Mesothelial cell of epicardium (in vitro differentiated cells): ENCODE data around the gene PAX7. TPM values are rescaled to one million over a fixed set of nuclear protein-coding genes. Genes with fewer than 3 reads are reported as not detected.

Source experiments
- DNase-seq, 2 experiments: peaks; one replicate each; pipeline ENCODE4 v3.0.0; 2021; ENCODE audit warnings: low spot score in 2 of 2; ENCODE audit not compliant: unreplicated experiment in 2 of 2
- H3K27ac Mint-ChIP-seq: 2 replicates; pipeline ENCODE4 v1.8.0; 2021; ENCODE audit warnings: mixed read lengths
- H3K27me3 Mint-ChIP-seq: 2 replicates; pipeline ENCODE4 v1.8.0; 2021; ENCODE audit warnings: low read depth, mixed read lengths
- H3K36me3 Mint-ChIP-seq: 2 replicates; pipeline ENCODE4 v1.8.0; 2021; ENCODE audit warnings: mixed read lengths
- H3K4me1 Mint-ChIP-seq: 2 replicates; pipeline ENCODE4 v1.8.0; 2021; ENCODE audit warnings: mixed read lengths
- H3K4me3 Mint-ChIP-seq: 2 replicates; pipeline ENCODE4 v1.8.0; 2021; ENCODE audit warnings: mild to moderate bottlenecking, moderate library complexity, mixed read lengths
- H3K9me3 Mint-ChIP-seq: 2 replicates; pipeline ENCODE4 v1.8.0; 2021; ENCODE audit warnings: mixed read lengths
- CTCF ChIP-seq: fragments of 200-600 bp; sonication (generic); IDR thresholded peaks from one replicate; pipeline ENCODE4 v1.5.0; 2021; ENCODE audit warnings: antibody characterized with exemption; ENCODE audit not compliant: unreplicated experiment
- total RNA-seq: library from RNA; stranded (reverse); gene quantifications from 3 replicates; pipeline ENCODE4 v1.2.1, GENCODE V29; 2021

PAX7 gene
- total RNA-seq, 1 donor from 2014 or later = not detected

GRCh38 chr1:18653916-18654315 is 23.3 kb downstream of the PAX7 start:
- no peaks in the 10 kb centered on the region for H3K36me3 Mint-ChIP-seq
- no peak for DNase-seq
- no peak overlapping the region for H3K4me3 Mint-ChIP-seq
- H3K4me1 Mint-ChIP-seq = no peaks in the 10 kb centered on the region
- no peaks in the 10 kb centered on the region for H3K9me3 Mint-ChIP-seq
- TF ChIP-seq CTCF = no peak
- peaks cover 99% of the 10 kb centered on the region for H3K27me3 Mint-ChIP-seq
- no peak overlapping the region for H3K27ac Mint-ChIP-seq

- TF ChIP-seq CTCF = no peak
- no peaks in the 10 kb centered on the region for H3K4me1 Mint-ChIP-seq
- peaks cover 99% of the 10 kb centered on the region for H3K27me3 Mint-ChIP-seq
- no peaks in the 10 kb centered on the region for H3K36me3 Mint-ChIP-seq
- no peak for DNase-seq
- H3K27ac Mint-ChIP-seq = no peak overlapping the region
- H3K9me3 Mint-ChIP-seq = no peaks in the 10 kb centered on the region
- H3K4me3 Mint-ChIP-seq = no peak overlapping the region
These were observed 24.0 kb downstream of the PAX7 start for GRCh38 chr1:18654599-18654998.

GRCh38 chr1:18657506-18658201 is 27.0 kb downstream of the PAX7 start:
- peaks cover 91% of the 10 kb centered on the region for H3K27me3 Mint-ChIP-seq
- H3K9me3 Mint-ChIP-seq = no peaks in the 10 kb centered on the region
- H3K4me3 Mint-ChIP-seq = no peak overlapping the region
- no peak overlapping the region for H3K27ac Mint-ChIP-seq
- no peaks in the 10 kb centered on the region for H3K36me3 Mint-ChIP-seq
- no peak for TF ChIP-seq CTCF
- H3K4me1 Mint-ChIP-seq = no peaks in the 10 kb centered on the region
- no peak for DNase-seq

GRCh38 chr1:18658831-18659230 is 28.2 kb downstream of the PAX7 start:
- Mint-ChIP-seq H3K4me3 (no peak overlapping the region), H3K36me3 (no peaks in the 10 kb centered on the region), H3K9me3 (no peaks in the 10 kb centered on the region), H3K27ac (no peak overlapping the region), H3K27me3 (peaks cover 91% of the 10 kb centered on the region), H3K4me1 (no peaks in the 10 kb centered on the region)
- no peak for DNase-seq
- no peak for TF ChIP-seq CTCF

- Mint-ChIP-seq H3K4me3 (no peak overlapping the region), H3K9me3 (no peaks in the 10 kb centered on the region), H3K4me1 (no peaks in the 10 kb centered on the region), H3K27ac (no peak overlapping the region), H3K27me3 (peaks cover 82% of the 10 kb centered on the region), H3K36me3 (no peaks in the 10 kb centered on the region)
- no peak for TF ChIP-seq CTCF
- DNase-seq = no peak
These were observed 31.0 kb downstream of the PAX7 start for GRCh38 chr1:18661404-18662285.
